ACHN (cell line): ENCODE results near the gene CLTCL1.

Experiments
- DNase-seq: peaks from one replicate; pipeline ENCODE4 v3.0.0-alpha.2; 2015
- in situ Hi-C: cut with HindIII; loops from 2 replicates; pipeline ENCODE4 v1.10.0; 2017; ENCODE audit warnings: low sequenced_read_pairs, low pct_ligation_motif_present, low pct_unique_long_range_greater_than_20kb

Gene CLTCL1

DNA sequence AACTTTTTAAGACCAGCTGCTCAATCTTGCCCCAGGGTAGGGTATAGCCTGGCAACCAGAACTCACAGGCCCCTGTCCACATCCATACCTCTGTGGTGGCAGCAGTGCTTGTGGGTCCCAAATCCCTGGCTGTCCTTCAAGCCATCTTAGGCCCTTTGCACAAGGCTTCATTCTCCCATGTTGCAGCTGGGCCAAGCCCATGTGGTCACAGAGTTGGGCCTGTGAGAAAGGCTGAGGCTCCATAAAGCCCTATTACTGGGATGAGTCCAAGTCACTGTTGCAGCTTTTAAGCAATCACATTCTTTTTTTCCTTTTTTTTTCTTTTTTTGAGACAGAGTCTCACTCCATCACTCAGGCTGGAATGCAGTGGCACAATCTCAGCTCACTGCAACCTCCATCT lies 65.1 kb downstream of the CLTCL1 start:
- no peak for DNase-seq
- in situ Hi-C loops: no loop called here

DNA sequence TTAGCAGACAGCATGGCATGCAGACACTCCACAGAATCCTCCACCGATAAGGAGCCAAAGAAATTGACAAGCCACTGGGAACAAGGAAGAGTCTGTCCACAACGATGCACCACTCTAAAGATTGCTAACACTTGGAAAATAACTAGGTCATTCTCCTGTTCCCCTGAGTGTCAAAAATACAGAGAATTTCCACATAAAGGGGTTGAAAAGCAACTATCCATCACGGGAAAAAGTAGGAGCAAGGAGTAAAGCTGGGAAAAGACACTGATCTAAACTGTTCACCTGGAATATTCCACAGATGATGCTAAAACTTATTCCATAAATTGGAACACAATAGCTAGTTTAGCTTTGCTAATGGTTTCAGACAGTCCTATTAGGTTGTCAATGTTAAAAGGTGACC lies 66.0 kb downstream of the CLTCL1 start:
- in situ Hi-C loops: no loop called here
- no peak for DNase-seq

DNA sequence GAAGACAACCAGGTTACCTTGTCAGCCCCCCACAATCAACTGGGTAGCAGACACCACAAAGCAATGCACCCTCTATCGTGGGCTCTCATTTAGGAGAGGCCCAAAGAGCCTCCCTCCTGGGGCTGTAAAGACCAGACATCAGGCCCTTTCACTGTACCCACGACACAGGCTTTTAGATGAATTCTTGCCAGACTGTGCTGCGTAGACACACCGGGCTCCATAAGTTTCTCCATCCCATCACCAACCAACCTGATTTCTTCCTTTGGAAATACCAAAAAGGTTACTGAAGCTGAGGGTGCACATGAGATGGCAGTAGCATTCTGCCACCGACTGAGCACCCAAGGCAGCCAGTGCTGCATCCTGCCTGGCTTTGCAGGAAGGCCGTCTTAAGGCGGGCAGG lies 66.5 kb downstream of the CLTCL1 start:
- DNase-seq: no peak
- in situ Hi-C loops: no loop called here

DNA sequence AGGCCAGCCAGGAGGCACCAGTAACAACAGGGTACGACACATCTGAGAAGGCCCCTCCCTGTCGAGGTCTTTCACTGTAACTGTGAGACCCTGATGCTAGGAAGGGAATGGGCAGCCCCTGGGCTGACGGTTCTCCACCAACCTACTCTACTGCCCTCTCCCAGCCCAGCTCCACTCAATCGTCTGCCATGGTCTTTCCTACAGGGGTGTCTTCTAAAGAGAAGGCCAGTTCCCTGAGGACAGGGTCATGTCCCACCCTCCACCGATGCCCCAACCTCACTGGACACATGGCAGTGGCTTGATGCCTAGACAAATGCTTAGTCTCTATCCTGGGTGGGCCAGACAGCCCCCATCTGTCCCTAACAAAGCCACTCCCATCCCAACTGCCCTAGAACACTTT lies 67.0 kb downstream of the CLTCL1 start:
- in situ Hi-C loops: no loop called here
- no peak for DNase-seq

DNA sequence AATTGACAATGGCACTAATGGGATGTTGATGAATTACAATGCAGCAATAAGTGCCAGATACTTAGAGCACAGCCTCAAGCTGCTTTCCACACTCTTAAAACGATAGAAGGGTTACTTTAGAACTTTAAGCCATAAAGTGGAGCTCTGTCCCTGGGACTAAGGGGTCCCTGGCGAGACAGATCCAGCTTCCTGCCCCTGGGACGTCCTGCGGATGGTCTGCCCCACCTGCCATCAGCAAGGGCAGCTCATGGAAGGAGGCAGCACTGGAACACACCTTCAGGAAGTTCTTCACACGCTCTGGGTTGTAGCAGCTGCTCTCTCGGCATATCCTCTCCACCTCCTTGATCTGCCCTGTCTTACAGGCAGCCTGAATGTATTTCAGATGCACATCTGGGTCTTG lies 67.9 kb downstream of the CLTCL1 start:
- no peak for DNase-seq
- in situ Hi-C loops: no loop called here

DNA sequence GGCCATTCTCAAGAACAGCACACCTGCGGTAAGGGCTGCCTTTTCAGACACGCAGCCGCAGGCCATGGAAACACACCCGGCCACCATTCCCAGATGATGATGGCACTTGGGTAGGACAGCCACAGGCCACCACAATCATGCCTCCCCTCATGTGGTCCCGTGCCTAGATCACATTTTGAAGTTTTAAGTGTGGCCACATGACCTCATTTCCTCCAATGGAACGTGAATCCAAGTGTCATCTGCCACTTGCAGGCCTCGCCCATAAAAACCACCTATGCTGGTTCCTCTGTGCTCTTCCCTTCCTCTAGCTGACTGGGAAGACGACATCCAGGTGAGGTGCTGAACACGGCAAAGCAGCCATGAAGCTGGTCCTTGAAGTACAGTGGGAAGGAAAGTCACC lies 68.4 kb downstream of the CLTCL1 start:
- no peak for DNase-seq
- in situ Hi-C loops: no loop called here

DNA sequence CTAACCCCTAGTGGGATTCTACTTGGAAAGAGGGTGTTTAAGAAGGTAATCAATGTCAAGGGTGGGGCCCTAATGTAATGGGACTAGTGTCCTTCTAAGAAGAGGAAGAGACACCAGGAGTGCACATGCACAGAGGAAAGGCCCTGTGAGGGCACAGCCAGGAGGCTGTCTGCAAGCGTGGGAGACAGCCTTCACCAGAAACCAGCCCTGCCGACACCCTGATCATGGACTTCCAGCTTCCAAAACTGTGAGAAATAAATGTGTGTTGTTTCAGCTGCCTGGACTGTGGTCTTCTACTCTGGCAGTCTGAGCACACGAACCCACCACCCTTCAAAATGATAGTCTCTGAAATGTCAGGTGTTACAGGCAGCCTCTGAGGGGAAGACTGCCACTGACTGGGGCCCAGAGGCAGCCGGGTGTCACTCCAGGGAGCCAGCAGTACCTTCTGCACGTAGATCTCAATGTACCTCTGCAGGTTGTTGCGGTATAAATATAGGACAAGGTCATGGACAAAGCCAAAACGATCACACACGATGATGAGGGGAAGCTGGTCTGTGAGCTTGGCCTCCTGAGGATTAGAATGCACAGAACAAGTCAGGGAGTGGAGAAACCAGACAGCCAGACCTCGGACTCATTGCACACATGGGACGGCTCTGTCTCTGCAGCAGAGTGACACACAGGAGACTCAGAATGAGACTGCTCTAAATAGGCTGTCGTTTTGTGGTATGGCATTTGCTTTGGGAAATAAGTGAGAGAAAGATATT lies 69.1 kb downstream of the CLTCL1 start:
- DNase-seq: no peak
- in situ Hi-C loops: no loop called here

DNA sequence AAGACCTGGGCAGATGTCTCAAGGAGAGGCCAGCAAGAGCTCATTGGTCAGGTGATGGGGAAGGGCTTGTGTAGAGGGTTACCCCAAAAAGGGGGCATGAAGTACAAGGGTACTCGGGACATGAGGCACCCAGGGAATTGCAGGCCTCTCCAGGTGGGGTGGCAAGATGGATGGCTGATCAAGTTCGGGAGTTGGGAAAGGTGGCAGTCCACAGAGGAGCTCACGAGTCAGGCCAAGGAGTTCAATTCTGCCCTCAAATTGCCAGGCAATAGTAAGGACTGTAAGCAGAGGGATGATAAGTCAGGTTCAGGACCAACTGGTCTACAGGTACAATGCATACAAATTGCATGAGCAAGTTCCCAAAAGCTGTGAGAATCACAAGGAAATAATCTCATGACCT lies 70.7 kb downstream of the CLTCL1 start:
- in situ Hi-C loops: no loop called here
- DNase-seq: no peak

DNA sequence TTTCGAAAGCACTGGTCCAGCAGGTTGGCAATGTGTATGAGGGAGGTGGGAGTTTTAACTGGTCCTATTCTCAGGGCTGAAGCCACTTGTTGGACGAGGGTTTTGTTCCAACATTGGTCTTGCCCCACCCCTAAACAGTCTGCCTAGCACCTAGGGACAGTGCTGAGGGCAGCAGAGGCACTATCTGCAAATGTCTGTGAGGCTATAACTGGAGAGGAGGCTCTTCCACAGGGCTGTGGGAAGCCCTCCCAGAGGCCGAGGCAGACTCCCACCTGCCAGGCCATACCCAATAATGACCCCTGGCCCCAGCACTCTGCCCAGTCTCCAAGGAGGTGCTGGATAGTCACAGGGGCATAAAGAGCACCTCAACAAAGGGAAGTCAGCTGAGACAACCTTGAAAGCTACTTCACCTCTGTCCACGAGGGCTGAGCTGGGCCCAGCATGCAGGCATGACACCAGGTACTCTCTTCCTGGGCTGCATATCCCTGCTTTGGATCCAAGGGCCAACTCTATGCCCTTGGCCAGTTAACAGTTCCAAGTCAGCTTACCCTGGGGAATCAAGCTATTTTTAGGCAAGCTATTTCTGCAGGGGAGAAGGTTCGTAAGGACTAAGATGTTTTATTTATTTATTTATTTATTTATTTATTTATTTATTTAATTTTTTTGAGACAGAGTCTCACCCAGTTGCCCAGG lies 72.8 kb downstream of the CLTCL1 start:
- in situ Hi-C loops: no loop called here
- DNase-seq: no peak

DNA sequence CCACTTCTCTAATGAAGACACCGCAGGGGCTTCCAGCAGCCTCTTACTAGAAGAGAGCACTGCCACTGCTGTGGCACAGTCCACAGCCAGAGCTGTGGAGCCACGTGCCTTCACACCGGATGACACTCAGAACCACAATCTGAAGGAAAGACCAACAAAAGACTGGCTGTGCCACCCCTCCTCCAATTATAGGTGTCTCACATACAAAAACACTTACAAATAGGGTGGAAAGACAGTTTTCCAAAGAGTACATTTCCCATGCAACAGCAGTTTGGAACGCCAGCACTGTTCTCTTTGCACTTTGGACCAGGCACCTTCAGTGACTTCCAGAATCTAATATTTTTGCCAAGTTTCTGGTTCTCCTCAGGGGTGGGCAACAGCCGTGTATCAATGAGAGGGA lies 74.9 kb downstream of the CLTCL1 start:
- in situ Hi-C loops: no loop called here
- DNase-seq: no peak

DNA sequence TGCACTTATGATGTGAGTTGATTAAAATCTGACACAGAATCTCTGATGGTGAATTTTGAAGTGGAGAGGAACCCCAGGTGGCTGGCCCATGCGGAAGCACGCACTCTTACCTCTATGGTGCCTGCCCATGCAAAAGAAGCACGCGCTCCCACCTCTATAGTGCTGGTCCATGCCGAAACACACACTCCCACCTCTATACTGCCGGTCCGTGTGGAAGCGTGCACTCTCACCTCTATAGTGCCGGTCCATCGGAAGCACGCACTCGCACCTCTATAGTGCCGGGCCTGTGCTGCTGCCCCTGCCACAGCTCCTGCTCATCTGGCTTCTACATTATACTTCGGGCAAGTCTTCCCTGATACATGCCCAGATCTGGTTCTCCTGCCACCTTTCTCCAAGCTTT lies 76.2 kb downstream of the CLTCL1 start:
- in situ Hi-C loops: no loop called here
- no peak for DNase-seq

DNA sequence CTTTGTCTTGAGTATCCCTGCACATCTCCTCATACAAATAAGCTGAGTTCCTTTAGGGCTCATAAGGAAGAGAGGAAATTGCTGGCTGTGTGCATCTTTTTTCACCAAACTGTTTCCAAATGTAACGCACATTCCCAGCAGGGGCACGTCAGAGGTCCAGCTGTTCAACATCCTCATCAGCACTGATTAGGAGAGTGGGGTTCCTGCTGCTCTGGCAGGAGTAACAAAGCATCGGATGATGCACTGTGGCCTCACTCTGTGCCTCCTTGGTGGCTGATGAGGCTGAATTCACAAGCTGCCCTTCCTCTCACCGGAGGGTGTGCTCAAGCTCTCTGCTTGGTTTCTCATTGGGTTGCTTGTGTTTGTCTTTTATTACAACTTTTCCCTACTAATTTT lies 77.4 kb downstream of the CLTCL1 start:
- in situ Hi-C loops: no loop called here
- no peak for DNase-seq

DNA sequence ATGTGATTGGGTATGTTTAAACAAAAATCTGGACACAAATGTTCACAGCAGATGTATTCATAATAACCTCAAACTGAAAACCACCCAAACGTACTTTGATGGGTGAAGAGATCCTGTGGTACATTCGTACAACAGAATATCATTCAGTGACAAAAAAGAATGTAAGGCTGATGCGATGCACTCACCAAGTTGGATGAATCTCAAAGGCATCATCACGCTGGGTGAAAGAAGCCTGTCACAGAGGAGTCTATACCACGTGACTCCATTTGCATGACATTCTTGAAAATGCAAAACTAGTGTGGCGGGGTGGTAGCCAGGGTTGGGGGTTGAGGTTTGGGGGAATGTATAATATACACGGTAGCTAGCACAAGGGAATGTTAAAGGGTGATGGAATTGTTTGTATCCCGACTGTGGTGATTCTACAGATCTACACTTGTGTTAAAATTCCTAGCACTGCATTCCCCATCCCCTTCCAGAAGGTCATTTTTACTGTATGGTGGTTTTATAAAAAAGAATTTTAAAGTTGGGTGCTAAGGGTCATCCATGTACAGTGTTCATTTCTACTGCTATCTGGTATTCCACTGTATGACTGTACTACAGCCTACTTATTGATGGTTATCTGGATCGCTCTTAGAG lies 78.0 kb downstream of the CLTCL1 start:
- DNase-seq: no peak
- in situ Hi-C loops: no loop called here

DNA sequence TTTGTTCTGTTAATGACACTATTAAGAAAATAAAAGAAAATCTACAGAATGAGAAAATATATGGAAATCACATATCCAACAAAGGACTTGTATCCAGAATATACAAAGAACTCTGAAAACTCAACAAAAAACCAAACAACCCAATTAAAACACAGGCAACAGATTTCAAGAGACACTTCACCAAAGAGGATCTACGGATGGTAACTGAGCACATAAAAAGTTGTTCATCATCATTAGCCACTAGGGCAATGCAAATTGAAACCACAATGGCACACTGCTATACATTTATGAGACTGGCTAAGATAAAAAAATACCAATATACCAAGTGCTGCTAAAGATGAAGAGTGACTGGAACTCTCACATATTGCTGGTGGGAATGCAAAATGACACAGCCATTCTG lies 78.5 kb downstream of the CLTCL1 start:
- no peak for DNase-seq
- in situ Hi-C loops: no loop called here

DNA sequence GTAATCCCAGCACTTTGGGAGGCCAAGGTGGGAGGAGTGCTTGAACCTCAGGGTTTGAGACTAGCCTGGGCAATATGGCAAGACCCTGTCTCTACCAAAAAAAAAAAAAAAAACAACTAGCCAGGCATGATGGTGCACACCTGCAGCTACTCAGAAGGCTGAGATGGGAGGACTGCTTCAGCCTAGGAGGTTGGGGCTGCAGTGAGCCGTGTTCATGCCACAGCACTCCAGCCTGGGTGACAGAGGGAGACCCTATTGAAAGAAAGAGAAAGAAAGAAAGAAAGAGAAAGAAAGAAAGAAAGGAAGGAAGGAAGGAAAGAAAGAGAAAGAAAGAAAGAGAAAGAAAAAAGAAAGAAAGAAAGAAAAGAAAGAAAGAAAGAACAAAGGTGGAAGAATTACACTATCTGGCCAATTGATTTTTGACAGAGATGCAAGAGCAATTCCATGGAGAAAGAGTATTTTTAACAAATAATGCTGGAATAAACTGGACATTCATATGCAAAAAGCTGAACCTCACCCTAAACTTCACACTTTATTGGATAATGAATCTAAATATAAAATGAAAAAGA lies 79.1 kb downstream of the CLTCL1 start:
- in situ Hi-C loops: no loop called here
- no peak for DNase-seq

DNA sequence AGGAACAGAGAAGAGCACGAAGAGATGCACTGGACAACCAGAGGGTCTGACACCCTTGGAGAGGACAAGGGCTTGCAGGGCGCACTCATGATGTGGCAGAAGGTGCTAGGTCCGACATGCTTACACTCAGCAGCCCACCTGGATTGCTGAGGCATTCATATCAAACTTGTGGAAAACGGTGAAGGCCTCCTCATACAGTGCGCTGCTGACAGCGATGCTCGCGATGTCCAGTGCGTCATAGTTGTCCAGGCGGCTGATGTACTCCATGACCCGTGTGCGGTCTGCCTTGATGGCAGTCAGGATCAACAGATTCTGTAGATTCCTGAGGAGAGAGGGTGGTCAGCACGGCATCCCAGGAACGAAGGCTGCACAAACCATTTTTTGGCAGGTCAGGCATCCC lies 81.3 kb downstream of the CLTCL1 start:
- in situ Hi-C loops: no loop called here
- DNase-seq: no peak

DNA sequence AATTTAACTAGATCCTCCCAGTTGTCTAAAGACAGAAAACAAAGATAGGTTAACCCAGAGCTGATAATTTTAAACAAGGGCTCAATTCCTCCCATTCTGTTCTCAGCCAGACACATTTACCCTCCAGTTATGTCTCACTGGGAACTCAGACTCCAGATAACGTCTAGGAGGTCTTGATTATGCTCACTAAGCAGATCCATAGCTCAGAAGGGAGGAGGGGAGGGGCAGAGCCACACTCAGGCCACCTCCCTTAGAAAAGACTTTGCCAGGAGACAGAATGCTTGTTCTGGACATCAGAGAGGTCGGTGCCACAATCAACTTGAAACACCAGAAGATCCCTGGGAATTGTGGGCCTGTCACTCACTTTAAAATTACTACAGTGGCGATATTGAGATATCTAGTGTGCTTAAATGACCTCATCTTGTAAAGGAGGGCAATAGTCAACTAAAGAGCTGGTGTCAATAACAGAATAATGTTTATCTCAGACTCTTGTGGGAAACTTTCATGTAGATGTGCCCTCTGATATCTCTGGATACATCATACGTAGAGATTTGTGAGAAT lies 83.2 kb downstream of the CLTCL1 start:
- in situ Hi-C loops: no loop called here
- no peak for DNase-seq

DNA sequence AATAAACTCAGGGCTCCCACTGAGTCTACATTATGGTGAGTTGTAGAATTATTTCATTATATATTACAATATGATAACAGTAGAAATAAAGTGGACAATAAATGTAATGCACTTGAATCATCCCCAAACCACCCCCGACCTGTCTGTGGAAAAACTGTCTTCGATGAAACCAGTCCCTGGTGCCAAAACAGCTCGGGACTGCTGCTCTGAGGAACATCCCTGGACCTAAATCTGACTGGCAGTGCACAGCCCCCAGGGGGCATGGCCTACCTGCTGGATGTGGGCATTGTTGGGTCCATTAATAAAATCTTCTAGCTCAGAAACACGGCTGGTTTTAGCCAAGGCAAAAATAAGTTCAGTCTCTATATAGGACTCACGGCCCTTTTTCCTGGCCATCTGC lies 83.6 kb downstream of the CLTCL1 start:
- in situ Hi-C loops: no loop called here
- no peak for DNase-seq

DNA sequence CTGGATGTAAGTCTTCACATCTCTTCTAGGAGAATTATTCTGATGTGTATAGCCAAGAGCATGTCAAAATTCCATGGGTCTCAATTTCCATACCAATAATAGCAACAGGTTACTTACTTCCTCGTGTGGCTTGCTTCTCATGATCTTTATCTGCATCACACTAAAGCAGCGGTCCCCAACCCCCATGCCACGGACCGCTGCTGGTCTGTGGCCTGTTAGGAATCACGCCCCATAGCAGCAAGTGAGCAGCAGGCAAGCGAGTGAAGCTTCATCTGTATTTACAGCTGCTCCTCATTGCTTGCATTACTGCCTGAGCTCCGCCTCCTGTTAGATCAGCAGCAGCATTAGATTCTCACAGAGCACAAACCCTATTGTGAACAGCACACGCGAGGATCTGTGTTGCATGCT lies 84.1 kb downstream of the CLTCL1 start:
- no peak for DNase-seq
- in situ Hi-C loops: no loop called here
